ENCODE measurements around the gene FBXL2.

The FBXL2 gene

DNA sequence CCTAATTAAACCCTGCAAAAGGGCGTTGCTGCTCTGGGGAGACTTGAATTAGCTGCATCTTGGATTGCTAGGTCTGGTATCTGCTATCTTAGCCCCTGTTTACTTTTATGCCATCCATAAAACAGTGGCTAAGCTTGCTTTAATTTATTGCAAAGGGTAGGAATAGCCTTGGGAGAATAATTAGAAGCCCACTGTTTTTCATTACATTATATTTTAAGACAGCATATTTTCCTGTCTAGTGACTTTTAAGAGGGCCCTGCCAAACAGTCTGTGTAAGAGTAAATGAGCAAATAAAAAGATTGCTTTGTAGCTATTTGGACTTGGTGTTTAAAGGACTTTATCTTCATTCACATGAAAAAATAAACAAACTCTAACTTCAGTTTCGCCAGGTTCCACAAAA lies 41.2 kb upstream of the FBXL2 start (continued):
- TF ChIP-seq ZBTB8A (tag by site-specific recombination; IDR thresholded peaks at IDR 0.05) (peak; percentile 69; the same call in 1 of the 2 replicates), ZNF768 (tag by site-specific recombination; IDR thresholded peaks at IDR 0.05) (no peak), SP7 (tag by site-specific recombination; IDR thresholded peaks at IDR 0.05) (no peak), SCRT1 (tag by site-specific recombination; IDR thresholded peaks at IDR 0.05; ENCODE audit: borderline replicate concordance) (0 out of 2 replicates have a peak, but pooled peaks have one; percentile 24), ZNF776 (tag by site-specific recombination; IDR thresholded peaks at IDR 0.05; ENCODE audit: borderline replicate concordance) (no peak), ZEB2 (tag by site-specific recombination; IDR thresholded peaks at IDR 0.05) (no peak), ZNF341 (tag by site-specific recombination; IDR thresholded peaks at IDR 0.05; ENCODE audit: low read depth) (no peak), KLF9 (tag by site-specific recombination; IDR thresholded peaks at IDR 0.05; ENCODE audit: low read depth) (no peak), ZNF423 (tag by site-specific recombination; IDR thresholded peaks at IDR 0.05) (0 out of 2 replicates have a peak, but pooled peaks have one; percentile 28), GLIS1 (tag by site-specific recombination; IDR thresholded peaks at IDR 0.05) (peak; percentile 40), ZNF292 (tag by site-specific recombination; IDR thresholded peaks at IDR 0.05; ENCODE audit: borderline replicate concordance, low read depth) (no peak), ZNF473 (tag by site-specific recombination; IDR thresholded peaks at IDR 0.05) (no peak), GLI2 (tag by site-specific recombination; IDR thresholded peaks at IDR 0.05; ENCODE audit: borderline replicate concordance, low read depth) (no peak), ZNF239 (tag by site-specific recombination; IDR thresholded peaks at IDR 0.05) (no peak), ZNF114 (tag by site-specific recombination; IDR thresholded peaks at IDR 0.05) (no peak), GFI1B (tag by site-specific recombination; IDR thresholded peaks at IDR 0.05) (no peak), ZNF664 (tag by site-specific recombination; IDR thresholded peaks at IDR 0.05) (no peak), HOXD13 (CRISPR knock-in tag; IDR thresholded peaks at IDR 0.05; ENCODE audit: borderline replicate concordance) (peak; percentile 62; the same call in 1 of the 2 replicates)
- TF ChIP-seq, protein P1, sequence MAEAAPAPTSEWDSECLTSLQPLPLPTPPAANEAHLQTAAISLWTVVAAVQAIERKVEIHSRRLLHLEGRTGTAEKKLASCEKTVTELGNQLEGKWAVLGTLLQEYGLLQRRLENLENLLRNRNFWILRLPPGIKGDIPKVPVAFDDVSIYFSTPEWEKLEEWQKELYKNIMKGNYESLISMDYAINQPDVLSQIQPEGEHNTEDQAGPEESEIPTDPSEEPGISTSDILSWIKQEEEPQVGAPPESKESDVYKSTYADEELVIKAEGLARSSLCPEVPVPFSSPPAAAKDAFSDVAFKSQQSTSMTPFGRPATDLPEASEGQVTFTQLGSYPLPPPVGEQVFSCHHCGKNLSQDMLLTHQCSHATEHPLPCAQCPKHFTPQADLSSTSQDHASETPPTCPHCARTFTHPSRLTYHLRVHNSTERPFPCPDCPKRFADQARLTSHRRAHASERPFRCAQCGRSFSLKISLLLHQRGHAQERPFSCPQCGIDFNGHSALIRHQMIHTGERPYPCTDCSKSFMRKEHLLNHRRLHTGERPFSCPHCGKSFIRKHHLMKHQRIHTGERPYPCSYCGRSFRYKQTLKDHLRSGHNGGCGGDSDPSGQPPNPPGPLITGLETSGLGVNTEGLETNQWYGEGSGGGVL (tag by site-specific recombination; IDR thresholded peaks at IDR 0.05), result no peak
- TF ChIP-seq, protein P2, sequence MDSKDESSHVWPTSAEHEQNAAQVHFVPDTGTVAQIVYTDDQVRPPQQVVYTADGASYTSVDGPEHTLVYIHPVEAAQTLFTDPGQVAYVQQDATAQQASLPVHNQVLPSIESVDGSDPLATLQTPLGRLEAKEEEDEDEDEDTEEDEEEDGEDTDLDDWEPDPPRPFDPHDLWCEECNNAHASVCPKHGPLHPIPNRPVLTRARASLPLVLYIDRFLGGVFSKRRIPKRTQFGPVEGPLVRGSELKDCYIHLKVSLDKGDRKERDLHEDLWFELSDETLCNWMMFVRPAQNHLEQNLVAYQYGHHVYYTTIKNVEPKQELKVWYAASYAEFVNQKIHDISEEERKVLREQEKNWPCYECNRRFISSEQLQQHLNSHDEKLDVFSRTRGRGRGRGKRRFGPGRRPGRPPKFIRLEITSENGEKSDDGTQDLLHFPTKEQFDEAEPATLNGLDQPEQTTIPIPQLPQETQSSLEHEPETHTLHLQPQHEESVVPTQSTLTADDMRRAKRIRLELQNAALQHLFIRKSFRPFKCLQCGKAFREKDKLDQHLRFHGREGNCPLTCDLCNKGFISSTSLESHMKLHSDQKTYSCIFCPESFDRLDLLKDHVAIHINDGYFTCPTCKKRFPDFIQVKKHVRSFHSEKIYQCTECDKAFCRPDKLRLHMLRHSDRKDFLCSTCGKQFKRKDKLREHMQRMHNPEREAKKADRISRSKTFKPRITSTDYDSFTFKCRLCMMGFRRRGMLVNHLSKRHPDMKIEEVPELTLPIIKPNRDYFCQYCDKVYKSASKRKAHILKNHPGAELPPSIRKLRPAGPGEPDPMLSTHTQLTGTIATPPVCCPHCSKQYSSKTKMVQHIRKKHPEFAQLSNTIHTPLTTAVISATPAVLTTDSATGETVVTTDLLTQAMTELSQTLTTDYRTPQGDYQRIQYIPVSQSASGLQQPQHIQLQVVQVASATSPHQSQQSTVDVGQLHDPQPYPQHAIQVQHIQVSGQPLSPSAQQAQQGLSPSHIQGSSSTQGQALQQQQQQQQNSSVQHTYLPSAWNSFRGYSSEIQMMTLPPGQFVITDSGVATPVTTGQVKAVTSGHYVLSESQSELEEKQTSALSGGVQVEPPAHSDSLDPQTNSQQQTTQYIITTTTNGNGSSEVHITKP (tag by site-specific recombination; IDR thresholded peaks at IDR 0.05), result no peak
- TF ChIP-seq, protein P3, sequence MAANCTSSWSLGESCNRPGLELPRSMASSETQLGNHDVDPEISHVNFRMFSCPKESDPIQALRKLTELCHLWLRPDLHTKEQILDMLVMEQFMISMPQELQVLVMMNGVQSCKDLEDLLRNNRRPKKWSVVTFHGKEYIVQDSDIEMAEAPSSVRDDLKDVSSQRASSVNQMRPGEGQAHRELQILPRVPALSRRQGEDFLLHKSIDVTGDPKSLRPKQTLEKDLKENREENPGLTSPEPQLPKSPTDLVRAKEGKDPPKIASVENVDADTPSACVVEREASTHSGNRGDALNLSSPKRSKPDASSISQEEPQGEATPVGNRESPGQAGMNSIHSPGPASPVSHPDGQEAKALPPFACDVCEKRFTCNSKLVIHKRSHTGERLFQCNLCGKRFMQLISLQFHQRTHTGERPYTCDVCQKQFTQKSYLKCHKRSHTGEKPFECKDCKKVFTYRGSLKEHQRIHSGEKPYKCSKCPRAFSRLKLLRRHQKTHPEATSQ (tag by site-specific recombination; IDR thresholded peaks at IDR 0.05), result no peak
- TF ChIP-seq, protein P4, sequence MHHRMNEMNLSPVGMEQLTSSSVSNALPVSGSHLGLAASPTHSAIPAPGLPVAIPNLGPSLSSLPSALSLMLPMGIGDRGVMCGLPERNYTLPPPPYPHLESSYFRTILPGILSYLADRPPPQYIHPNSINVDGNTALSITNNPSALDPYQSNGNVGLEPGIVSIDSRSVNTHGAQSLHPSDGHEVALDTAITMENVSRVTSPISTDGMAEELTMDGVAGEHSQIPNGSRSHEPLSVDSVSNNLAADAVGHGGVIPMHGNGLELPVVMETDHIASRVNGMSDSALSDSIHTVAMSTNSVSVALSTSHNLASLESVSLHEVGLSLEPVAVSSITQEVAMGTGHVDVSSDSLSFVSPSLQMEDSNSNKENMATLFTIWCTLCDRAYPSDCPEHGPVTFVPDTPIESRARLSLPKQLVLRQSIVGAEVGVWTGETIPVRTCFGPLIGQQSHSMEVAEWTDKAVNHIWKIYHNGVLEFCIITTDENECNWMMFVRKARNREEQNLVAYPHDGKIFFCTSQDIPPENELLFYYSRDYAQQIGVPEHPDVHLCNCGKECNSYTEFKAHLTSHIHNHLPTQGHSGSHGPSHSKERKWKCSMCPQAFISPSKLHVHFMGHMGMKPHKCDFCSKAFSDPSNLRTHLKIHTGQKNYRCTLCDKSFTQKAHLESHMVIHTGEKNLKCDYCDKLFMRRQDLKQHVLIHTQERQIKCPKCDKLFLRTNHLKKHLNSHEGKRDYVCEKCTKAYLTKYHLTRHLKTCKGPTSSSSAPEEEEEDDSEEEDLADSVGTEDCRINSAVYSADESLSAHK (tag by site-specific recombination; IDR thresholded peaks at IDR 0.05), result peak; percentile 76
- TF ChIP-seq, protein P5, sequence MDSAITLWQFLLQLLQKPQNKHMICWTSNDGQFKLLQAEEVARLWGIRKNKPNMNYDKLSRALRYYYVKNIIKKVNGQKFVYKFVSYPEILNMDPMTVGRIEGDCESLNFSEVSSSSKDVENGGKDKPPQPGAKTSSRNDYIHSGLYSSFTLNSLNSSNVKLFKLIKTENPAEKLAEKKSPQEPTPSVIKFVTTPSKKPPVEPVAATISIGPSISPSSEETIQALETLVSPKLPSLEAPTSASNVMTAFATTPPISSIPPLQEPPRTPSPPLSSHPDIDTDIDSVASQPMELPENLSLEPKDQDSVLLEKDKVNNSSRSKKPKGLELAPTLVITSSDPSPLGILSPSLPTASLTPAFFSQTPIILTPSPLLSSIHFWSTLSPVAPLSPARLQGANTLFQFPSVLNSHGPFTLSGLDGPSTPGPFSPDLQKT (IDR thresholded peaks at IDR 0.05; ENCODE audit: borderline replicate concordance, low read depth, low read length), result no peak
